Neutrophil (primary cell): ENCODE measurements around the gene PLCL1.

ENCODE experiments used
- H3K27ac ChIP-seq: fragments of 200-600 bp; sonication (generic); 2 replicates; pipeline ENCODE4 v1.5.1; 2016; ENCODE audit warnings: mild to moderate bottlenecking, moderate library complexity
- H3K27me3 ChIP-seq: fragments of 200-600 bp; sonication (generic); 2 replicates; pipeline ENCODE4 v1.6.0; 2016; ENCODE audit warnings: mild to moderate bottlenecking
- H3K36me3 ChIP-seq: fragments of 200-600 bp; sonication (generic); 2 replicates; pipeline ENCODE4 v1.5.1; 2017
- H3K4me1 ChIP-seq, 2 experiments: fragments of 200-600 bp in 1 of 2; sonication (generic) in 1 of 2; 1 replicate in 1 of 2; 2 replicates in 1 of 2; pipeline versions ENCODE4 v1.5.1 to v1.6.1; 2013 to 2016; ENCODE audit warnings: low read depth in 1 of 2, low read length in 1 of 2, mild to moderate bottlenecking in 1 of 2, moderate library complexity in 1 of 2; ENCODE audit not compliant: control insufficient read depth in 1 of 2, insufficient read depth in 1 of 2
- H3K4me3 ChIP-seq, 2 experiments: fragments of 200-600 bp in 1 of 2; sonication (generic) in 1 of 2; 1 replicate in 1 of 2; 2 replicates in 1 of 2; pipeline ENCODE4 v1.5.1; 2013 to 2016; ENCODE audit warnings: low read depth in 1 of 2, low read length in 1 of 2, mild to moderate bottlenecking in 1 of 2, moderate library complexity in 1 of 2
- H3K9me3 ChIP-seq: fragments of 200-600 bp; sonication (generic); 2 replicates; pipeline ENCODE4 v1.5.1; 2016
- CTCF ChIP-seq: fragments of 200-600 bp; sonication (generic); IDR thresholded peaks from 2 replicates; pipeline ENCODE4 v1.5.1; 2016; ENCODE audit warnings: antibody characterized with exemption

PLCL1 gene

GRCh38 chr2:198060277-198060676 is 255.9 kb downstream of the PLCL1 start:
- H3K4me3 ChIP-seq, result no peak overlapping the region
- no peaks in the 10 kb centered on the region for H3K4me1 ChIP-seq
- no peaks in the 10 kb centered on the region for H3K36me3 ChIP-seq
- no peak for TF ChIP-seq CTCF
- H3K27ac ChIP-seq, result no peak overlapping the region
- no peaks in the 10 kb centered on the region for H3K9me3 ChIP-seq
- no peaks in the 10 kb centered on the region for H3K27me3 ChIP-seq

GRCh38 chr2:198062826-198063225 is 258.4 kb downstream of the PLCL1 start:
- no peaks in the 10 kb centered on the region for H3K27me3 ChIP-seq
- no peaks in the 10 kb centered on the region for H3K9me3 ChIP-seq
- H3K27ac ChIP-seq, result no peak overlapping the region
- no peak overlapping the region for H3K4me3 ChIP-seq
- no peak for TF ChIP-seq CTCF
- H3K36me3 ChIP-seq, result no peaks in the 10 kb centered on the region
- H3K4me1 ChIP-seq, result no peaks in the 10 kb centered on the region

- H3K4me3 ChIP-seq, result no peak overlapping the region
- no peaks in the 10 kb centered on the region for H3K36me3 ChIP-seq
- H3K27me3 ChIP-seq, result no peaks in the 10 kb centered on the region
- no peak overlapping the region for H3K27ac ChIP-seq
- no peaks in the 10 kb centered on the region for H3K4me1 ChIP-seq
- no peaks in the 10 kb centered on the region for H3K9me3 ChIP-seq
- TF ChIP-seq CTCF, result no peak
Observed at GRCh38 chr2:198063242-198063641, 258.8 kb downstream of the PLCL1 start.

- H3K4me1 ChIP-seq, result no peaks in the 10 kb centered on the region
- no peak for TF ChIP-seq CTCF
- H3K27me3 ChIP-seq, result no peaks in the 10 kb centered on the region
- no peaks in the 10 kb centered on the region for H3K36me3 ChIP-seq
- no peak overlapping the region for H3K27ac ChIP-seq
- H3K4me3 ChIP-seq, result no peak overlapping the region
- no peaks in the 10 kb centered on the region for H3K9me3 ChIP-seq
Observed at GRCh38 chr2:198065322-198065721, 260.9 kb downstream of the PLCL1 start.

GRCh38 chr2:198066597-198066996 is 262.2 kb downstream of the PLCL1 start:
- Histone ChIP-seq H3K27me3 (no peaks in the 10 kb centered on the region), H3K4me3 (no peak overlapping the region), H3K9me3 (no peaks in the 10 kb centered on the region), H3K36me3 (no peaks in the 10 kb centered on the region), H3K4me1 (no peaks in the 10 kb centered on the region), H3K27ac (no peak overlapping the region)
- no peak for TF ChIP-seq CTCF

- Histone ChIP-seq H3K4me1 (no peaks in the 10 kb centered on the region), H3K27me3 (no peaks in the 10 kb centered on the region), H3K27ac (no peak overlapping the region), H3K4me3 (no peak overlapping the region), H3K36me3 (no peaks in the 10 kb centered on the region), H3K9me3 (no peaks in the 10 kb centered on the region)
- TF ChIP-seq CTCF, result no peak
Observed at GRCh38 chr2:198072655-198073054, 268.3 kb downstream of the PLCL1 start.
